K562 (cell line): ENCODE measurements around the gene GARIN1A. TPM values are rescaled to one million over a fixed set of nuclear protein-coding genes. Genes with fewer than 3 reads are reported as not detected.

Source experiments
- DLX4 ChIP-seq: fragments of 250-450 bp; sonication (Bioruptor Pico); IDR thresholded peaks from 2 replicates; pipeline ENCODE4 v1.6.1; 2021; ENCODE audit warnings: mild to moderate bottlenecking
- E2F4 ChIP-seq: sonication (generic); formaldehyde crosslinking; IDR thresholded peaks from 2 replicates; pipeline ENCODE4 v1.8.0; 2022; ENCODE audit warnings: mild to moderate bottlenecking, low read depth, missing genetic modification reagents
- FOXM1 ChIP-seq, 2 experiments: fragments of 450-650 bp in 1 of 2; sonication (generic) in 1 of 2; formaldehyde crosslinking in 1 of 2; IDR thresholded peaks; 2 replicates each; pipeline versions ENCODE4 v1.6.1 to v1.9.0; 2017 to 2022; ENCODE audit warnings: low read depth in 2 of 2, mild to moderate bottlenecking in 2 of 2, missing genetic modification reagents in 1 of 2, moderate library complexity in 1 of 2
- HDAC1 ChIP-seq, 2 experiments: fragments of 450-650 bp; IDR thresholded peaks; 2 replicates each; pipeline ENCODE4 v1.6.1; 2016 to 2017; ENCODE audit warnings: inconsistent platforms in 1 of 2, mild to moderate bottlenecking in 1 of 2, moderate library complexity in 1 of 2
- HMG20B ChIP-seq: fragments of 250-450 bp; sonication (Bioruptor Pico); IDR thresholded peaks from 2 replicates; pipeline ENCODE4 v1.5.0; 2021; ENCODE audit warnings: mild to moderate bottlenecking
- MAX ChIP-seq: sonication (generic); formaldehyde crosslinking; IDR thresholded peaks from 2 replicates; pipeline ENCODE4 v1.9.0; 2022; ENCODE audit warnings: mild to moderate bottlenecking, missing genetic modification reagents
- MAZ ChIP-seq, 2 experiments: fragments of 450-650 bp in 1 of 2; sonication (generic) in 1 of 2; formaldehyde crosslinking; IDR thresholded peaks in 1 of 2; conservative IDR thresholded peaks in 1 of 2; 2 replicates each; pipeline versions ENCODE4 v1.4.0 to v1.5.0; 2020; ENCODE audit warnings: mild to moderate bottlenecking in 1 of 2, missing genetic modification reagents in 1 of 2
- NR2F6 ChIP-seq: fragments of 450-650 bp; formaldehyde crosslinking; IDR thresholded peaks from 2 replicates; pipeline ENCODE4 v1.4.0; 2020; ENCODE audit warnings: mild to moderate bottlenecking
- PHB ChIP-seq: fragments of 250-450 bp; sonication (Bioruptor Pico); IDR thresholded peaks from 2 replicates; pipeline ENCODE4 v1.5.0; 2021
- PHTF2 ChIP-seq: fragments of 250-450 bp; sonication (Bioruptor Pico); IDR thresholded peaks from 2 replicates; pipeline ENCODE4 v1.5.0; 2021; ENCODE audit warnings: mild to moderate bottlenecking
- POU5F1 ChIP-seq: fragments of 150-350 bp; IDR thresholded peaks from 2 replicates; pipeline ENCODE4 v1.6.1; 2014; ENCODE audit warnings: borderline replicate concordance, low read length, low read depth, mild to moderate bottlenecking; ENCODE audit not compliant: partially characterized antibody
- RAD21 ChIP-seq, 2 experiments: fragments of 250-450 bp in 1 of 2; fragments of 450-650 bp in 1 of 2; sonication (Bioruptor Pico) in 1 of 2; formaldehyde crosslinking in 1 of 2; IDR thresholded peaks in 1 of 2; conservative IDR thresholded peaks in 1 of 2; 2 replicates each; pipeline versions ENCODE4 v1.4.0 to v1.8.0; 2020 to 2022; ENCODE audit warnings: mild to moderate bottlenecking in 2 of 2, moderate library complexity in 1 of 2
- RCOR1 ChIP-seq, 2 experiments: IDR thresholded peaks; 2 replicates each; pipeline ENCODE4 v1.6.1; 2012; ENCODE audit warnings: low read depth in 2 of 2, low read length in 2 of 2, borderline replicate concordance in 1 of 2, improper control_type of control experiment in 1 of 2
- SMARCA5 ChIP-seq: fragments of 450-650 bp; IDR thresholded peaks from 2 replicates; pipeline ENCODE4 v1.6.1; 2016
- SMC3 ChIP-seq: conservative IDR thresholded peaks from 2 replicates; pipeline ENCODE4 v1.6.1; 2011; ENCODE audit warnings: low read depth, low read length, improper control_type of control experiment; ENCODE audit not compliant: insufficient read depth
- ZFP91 ChIP-seq: sonication (generic); formaldehyde crosslinking; IDR thresholded peaks from 2 replicates; pipeline ENCODE4 v1.8.0; 2022; ENCODE audit warnings: mild to moderate bottlenecking, missing genetic modification reagents
- ZNF140 ChIP-seq: fragments of 250-450 bp; sonication (Bioruptor Pico); IDR thresholded peaks from 2 replicates; pipeline ENCODE4 v1.8.0; 2021; ENCODE audit warnings: moderate library complexity, mild to moderate bottlenecking, inconsistent platforms
- ZNF175 ChIP-seq: fragments of 200-800 bp; sonication (Bioruptor generic); IDR thresholded peaks from 2 replicates; pipeline ENCODE4 v1.6.1; 2016; ENCODE audit warnings: low read depth, mild to moderate bottlenecking, missing genetic modification characterization, missing compliant biosample characterization
- ZNF655 ChIP-seq: fragments of 250-450 bp; sonication (Bioruptor Pico); IDR thresholded peaks from 2 replicates; pipeline ENCODE4 v1.5.0; 2021
- ZNF668 ChIP-seq: fragments of 250-450 bp; sonication (Bioruptor Pico); IDR thresholded peaks from 2 replicates; pipeline ENCODE4 v1.8.0; 2022; ENCODE audit warnings: mild to moderate bottlenecking, inconsistent platforms
- ZNF699 ChIP-seq: fragments of 250-450 bp; sonication (Bioruptor Pico); IDR thresholded peaks from 2 replicates; pipeline ENCODE4 v1.8.0; 2021; ENCODE audit warnings: mild to moderate bottlenecking, moderate library complexity; ENCODE audit not compliant: insufficient replicate concordance
- polyA plus RNA-seq, 8 experiments: library from polyadenylated mRNA; depleted of rRNA in 4 of 8; stranded (reverse) in 5 of 8; unstranded in 3 of 8; fragments of >200 nt; fragmentation: Nextera tagmentation in 2 of 8; fragmentation: Illumina TruSeq in 1 of 8; extraction: Ambion mirVana in 2 of 8; extraction: Trizol in 1 of 8; gene quantifications; 2 replicates each; pipeline versions ENCODE4 v1.2.1 to v1.2.3, GENCODE V29; 2011 to 2014; ENCODE audit warnings: inconsistent platforms in 1 of 8, missing spikeins in 1 of 8
- total RNA-seq, 7 experiments: library from RNA; depleted of rRNA in 6 of 7; stranded (reverse); fragments of >200 nt in 6 of 7; fragmentation: Illumina TruSeq in 2 of 7; extraction: Trizol in 2 of 7; gene quantifications; 2 replicates each; pipeline versions ENCODE4 v1.2.1 to v1.2.3, GENCODE V29; 2011 to 2021; ENCODE audit warnings: low replicate concordance in 1 of 7

The GARIN1A gene
- total and polyA plus RNA-seq, 9 of the 15 experiments (the other 6 are each of a cell fraction or from before 2014, with no cell fraction given), result 0.01 to 0.41 (median 0.04) TPM; not detected in 3

- TF ChIP-seq DLX4 (no peak), ZNF699 (CRISPR knock-in tag) (no peak), RAD21 (CRISPR knock-in tag; conservative IDR thresholded peaks at IDR 0.05 in 1 of 2, IDR thresholded peaks at IDR 0.05 in 1 of 2) (peak in 1 of 2 experiments; percentile 65; a peak in 2 of 4 replicates), HDAC1 (IDR thresholded peaks at IDR 0.05) (no peak), ZNF175 (no peak), HMG20B (CRISPR knock-in tag) (no peak), NR2F6 (CRISPR knock-in tag) (no peak), MAX (CRISPR knock-in tag) (no peak), ZNF655 (CRISPR knock-in tag) (no peak), POU5F1 (no peak), RCOR1 (IDR thresholded peaks at IDR 0.05; ENCODE audit: borderline replicate concordance in 1 of 2, low read depth in 2 of 2, low read length in 2 of 2) (0 out of 4 replicates have a peak, but pooled peaks of 1 of the 2 experiments have one; percentile 37), ZNF140 (no peak), PHB (CRISPR knock-in tag) (no peak), FOXM1 (IDR thresholded peaks at IDR 0.05; ENCODE audit: low read depth) (no peak; the same call in 1 of the 2 replicates), FOXM1 (CRISPR knock-in tag; IDR thresholded peaks at IDR 0.05; ENCODE audit: low read depth) (no peak), ZFP91 (CRISPR knock-in tag) (peak; percentile 50; the same call in 1 of the 2 replicates), MAZ (CRISPR knock-in tag; conservative IDR thresholded peaks at IDR 0.05 in 1 of 2, IDR thresholded peaks at IDR 0.05 in 1 of 2) (peak; percentile 29; a peak in 1 of 4 replicates), ZNF668 (CRISPR knock-in tag) (no peak), E2F4 (CRISPR knock-in tag) (no peak), PHTF2 (CRISPR knock-in tag) (no peak), SMC3 (peak; percentile 34; the same call in 1 of the 2 replicates), SMARCA5 (no peak)
Measured at GRCh38 chr7:128672927-128673517, 930 bp downstream of the GARIN1A start (continued).
